HepG2 (cell line): ENCODE measurements around the gene IGIP. TPM values are rescaled to one million over a fixed set of nuclear protein-coding genes. Genes with fewer than 3 reads are reported as not detected.

Experiments
- CHD4 ChIP-seq: fragments of 200-600 bp; sonication (generic); IDR thresholded peaks from 2 replicates; pipeline ENCODE4 v1.7.0; 2017; ENCODE audit warnings: mild to moderate bottlenecking, low read length, borderline replicate concordance
- GZF1 ChIP-seq: sonication (generic); formaldehyde crosslinking; IDR thresholded peaks from 2 replicates; pipeline ENCODE4 v1.5.1; 2020; ENCODE audit warnings: mild to moderate bottlenecking, missing genetic modification reagents
- HMG20B ChIP-seq: conservative IDR thresholded peaks from 2 replicates; pipeline ENCODE4 v1.6.1; 2016; ENCODE audit warnings: missing genetic modification reagents, missing compliant biosample characterization
- HNF1B ChIP-seq: sonication (generic); formaldehyde crosslinking; IDR thresholded peaks from 2 replicates; pipeline ENCODE4 v1.5.1; 2020; ENCODE audit warnings: mild to moderate bottlenecking, moderate library complexity, missing genetic modification reagents
- HNRNPL ChIP-seq: fragments of 200-400 bp; formaldehyde crosslinking; IDR thresholded peaks from 2 replicates; pipeline ENCODE4 v1.6.1; 2017; ENCODE audit warnings: mild to moderate bottlenecking, low read depth, low read length
- ISX ChIP-seq: sonication (generic); formaldehyde crosslinking; conservative IDR thresholded peaks from 2 replicates; pipeline ENCODE4 v1.5.0; 2020; ENCODE audit warnings: missing genetic modification reagents
- PPARG ChIP-seq: conservative IDR thresholded peaks from 2 replicates; pipeline ENCODE4 v1.6.1; 2016; ENCODE audit warnings: missing biosample characterization, missing genetic modification reagents
- RXRB ChIP-seq: IDR thresholded peaks from 2 replicates; pipeline ENCODE4 v1.6.1; 2016; ENCODE audit warnings: borderline replicate concordance, missing genetic modification reagents, missing compliant biosample characterization
- SOX6 ChIP-seq, 2 experiments: fragments of 450-650 bp in 1 of 2; sonication (generic) in 1 of 2; formaldehyde crosslinking in 1 of 2; IDR thresholded peaks; 2 replicates each; pipeline versions ENCODE4 v1.4.0 to v1.6.1; 2017 to 2020; ENCODE audit warnings: antibody characterized with exemption in 1 of 2, mild to moderate bottlenecking in 1 of 2, missing genetic modification reagents in 1 of 2
- SRSF9 ChIP-seq: fragments of 200-400 bp; formaldehyde crosslinking; IDR thresholded peaks from 2 replicates; pipeline ENCODE4 v1.6.1; 2018; ENCODE audit warnings: borderline replicate concordance, mild to moderate bottlenecking, low read depth, low read length; ENCODE audit not compliant: insufficient read depth, poor library complexity, severe bottlenecking
- TFE3 ChIP-seq: IDR thresholded peaks from 2 replicates; pipeline ENCODE4 v1.6.1; 2016
- ZBTB25 ChIP-seq: IDR thresholded peaks from 2 replicates; pipeline ENCODE4 v1.6.1; 2018; ENCODE audit warnings: missing genetic modification reagents
- ZBTB4 ChIP-seq: sonication (generic); formaldehyde crosslinking; IDR thresholded peaks from 2 replicates; pipeline ENCODE4 v1.4.0; 2020; ENCODE audit warnings: missing genetic modification reagents, mild to moderate bottlenecking, borderline replicate concordance
- ZFP37 ChIP-seq: sonication (generic); formaldehyde crosslinking; IDR thresholded peaks from 2 replicates; pipeline ENCODE4 v1.4.0; 2020; ENCODE audit warnings: missing genetic modification reagents, borderline replicate concordance
- ZNF263 ChIP-seq: sonication (generic); formaldehyde crosslinking; IDR thresholded peaks from 2 replicates; pipeline ENCODE4 v1.4.0; 2020; ENCODE audit warnings: missing genetic modification reagents
- ZNF275 ChIP-seq: sonication (generic); formaldehyde crosslinking; IDR thresholded peaks from 2 replicates; pipeline ENCODE4 v1.8.0; 2022; ENCODE audit warnings: missing genetic modification reagents, mild to moderate bottlenecking, inconsistent platforms, borderline replicate concordance
- ZNF576 ChIP-seq: sonication (generic); formaldehyde crosslinking; IDR thresholded peaks from 2 replicates; pipeline ENCODE4 v1.4.0; 2020; ENCODE audit warnings: mild to moderate bottlenecking, missing genetic modification reagents
- ZNF670 ChIP-seq: sonication (generic); formaldehyde crosslinking; IDR thresholded peaks from 2 replicates; pipeline ENCODE4 v1.8.0; 2022; ENCODE audit warnings: mild to moderate bottlenecking, missing genetic modification reagents, borderline replicate concordance
- ZNF775 ChIP-seq: sonication (generic); formaldehyde crosslinking; IDR thresholded peaks from 2 replicates; pipeline ENCODE4 v1.4.0; 2020; ENCODE audit warnings: missing genetic modification reagents, mild to moderate bottlenecking, moderate library complexity, borderline replicate concordance
- ZNF776 ChIP-seq: sonication (generic); formaldehyde crosslinking; IDR thresholded peaks from 2 replicates; pipeline ENCODE4 v1.4.0; 2020; ENCODE audit warnings: mild to moderate bottlenecking, missing genetic modification reagents
- polyA plus RNA-seq, 8 experiments: library from polyadenylated mRNA; depleted of rRNA in 3 of 8; stranded (reverse) in 7 of 8; unstranded in 1 of 8; fragments of >200 nt; fragmentation: Illumina TruSeq in 4 of 8; extraction: Trizol in 4 of 8; gene quantifications; 2 replicates each; pipeline versions ENCODE4 v1.2.1 to v1.2.3, GENCODE V29; 2011 to 2016; ENCODE audit warnings: low read depth in 4 of 8, missing spikeins in 1 of 8, mixed read lengths in 1 of 8; ENCODE audit not compliant: insufficient read depth in 1 of 8
- total RNA-seq, 5 experiments: library from RNA; depleted of rRNA; stranded (reverse); fragments of >200 nt; fragmentation: Illumina TruSeq; extraction: Trizol; gene quantifications; 2 replicates each; pipeline ENCODE4 v1.2.3, GENCODE V29; 2016; ENCODE audit warnings: low read depth in 1 of 5

IGIP gene
- total and polyA plus RNA-seq, 2 of the 13 experiments (the other 11 are each of a cell fraction or from before 2014, with no cell fraction given) = 1.7 to 2.1 TPM

- TF ChIP-seq ZBTB4 (no peak), CHD4 (no peak), HNRNPL (0 out of 2 replicates have a peak, but pooled peaks have one; percentile 5), ZNF775 (CRISPR knock-in tag) (no peak), ZNF670 (CRISPR knock-in tag) (no peak), PPARG (CRISPR knock-in tag) (no peak), ZNF263 (CRISPR knock-in tag) (no peak), RXRB (CRISPR knock-in tag) (0 out of 2 replicates have a peak, but pooled peaks have one; percentile 35), ZFP37 (CRISPR knock-in tag) (no peak), HMG20B (CRISPR knock-in tag) (no peak), HNF1B (no peak), TFE3 (peak; percentile 67), ZBTB25 (CRISPR knock-in tag) (peak; percentile 35; the same call in 1 of the 2 replicates), GZF1 (CRISPR knock-in tag) (no peak), ISX (CRISPR knock-in tag) (no peak), ZNF576 (CRISPR knock-in tag) (no peak), ZNF776 (CRISPR knock-in tag) (no peak), SOX6 (IDR thresholded peaks at IDR 0.05) (no peak), SOX6 (CRISPR knock-in tag; IDR thresholded peaks at IDR 0.05) (no peak), SRSF9 (no peak), ZNF275 (CRISPR knock-in tag) (no peak)
Observed at GRCh38 chr5:140113699-140114263, 12.0 kb upstream of the IGIP start, which contains the start of gene PURA (continued).
